ENCODE data around the gene MGLL. TPM values are rescaled to one million over a fixed set of nuclear protein-coding genes. Genes with fewer than 3 reads are reported as not detected.

The MGLL gene
- total RNA-seq, 4 donors from 2014 or later, result 36.7 to 146 (median 73.5) TPM

- H3K36me3 ChIP-seq, result peaks cover 0 to 65% (median 0%) of the 10 kb centered on the region in 3 donors
- no peak for DNase-seq
- peaks cover 13 to 75% (median 25%) of the 10 kb centered on the region in 3 donors for H3K4me1 ChIP-seq
These were observed 35.8 kb downstream of the MGLL start for GRCh38 chr3:127786353-127787070.

GRCh38 chr3:127785711-127786265, 36.5 kb downstream of the MGLL start:
- intact Hi-C loops (cut with DNase I), result no loop called here
- Histone ChIP-seq H3K27ac (peak overlapping the region in 3 of 4 donors; percentile 60 to 79 (median 60)), H3K4me3 (no peak overlapping the region), H3K4me1 (peaks cover 13 to 74% (median 25%) of the 10 kb centered on the region in 3 donors), H3K36me3 (peaks cover 0 to 72% (median 0%) of the 10 kb centered on the region in 3 donors), H3K27me3 (no peaks in the 10 kb centered on the region), H3K9me3 (no peaks in the 10 kb centered on the region)
- no peak for DNase-seq
- 57 to 84% methylated on average over 6 of the region's 12 CpGs for WGBS, 2 donors
- TF ChIP-seq CTCF (IDR thresholded peaks at IDR 0.05) (no peak), POLR2A (IDR thresholded peaks at IDR 0.05) (no peak)

More at GRCh38 chr3:127786353-127787070, 35.8 kb downstream of the MGLL start:
- intact Hi-C loops (cut with DNase I), result no loop called here
- TF ChIP-seq POLR2A (IDR thresholded peaks at IDR 0.05), result no peak
- no peak for TF ChIP-seq CTCF (IDR thresholded peaks at IDR 0.05)
- Histone ChIP-seq H3K27ac (peak overlapping the region; percentile 49 to 79 (median 60)), H3K27me3 (no peaks in the 10 kb centered on the region), H3K9me3 (no peaks in the 10 kb centered on the region), H3K4me3 (no peak overlapping the region)
- 60 to 62% methylated on average over 10 to 17 of the region's 19 CpGs for WGBS, 2 donors

- no peaks in the 10 kb centered on the region for H3K27me3 ChIP-seq
- H3K4me3 ChIP-seq, result no peak overlapping the region
- no peaks in the 10 kb centered on the region for H3K9me3 ChIP-seq
- H3K36me3 ChIP-seq, result peaks cover 0 to 78% (median 0%) of the 10 kb centered on the region in 3 donors
- 60 to 77% methylated on average over 7 to 11 of the region's 12 CpGs for WGBS, 2 donors
- peaks cover 13 to 75% (median 29%) of the 10 kb centered on the region in 3 donors for H3K4me1 ChIP-seq
- DNase-seq, result no peak
- H3K27ac ChIP-seq, result peak overlapping the region in 2 of 4 donors; percentile 60 to 79
- TF ChIP-seq POLR2A (IDR thresholded peaks at IDR 0.05) (no peak), CTCF (IDR thresholded peaks at IDR 0.05) (no peak)
- intact Hi-C loops (cut with DNase I), result no loop called here
These were observed 37.2 kb downstream of the MGLL start for GRCh38 chr3:127784865-127785710.

- intact Hi-C loops (cut with DNase I), result no loop called here
- no peak overlapping the region for H3K27ac ChIP-seq
- no peak for TF ChIP-seq POLR2A (IDR thresholded peaks at IDR 0.05)
- TF ChIP-seq CTCF (IDR thresholded peaks at IDR 0.05), result no peak
- 67 to 88% methylated on average over 1 to 5 of the region's 7 CpGs for WGBS, 2 donors
- H3K36me3 ChIP-seq, result peaks cover 0 to 77% (median 0%) of the 10 kb centered on the region in 3 donors
- H3K27me3 ChIP-seq, result no peaks in the 10 kb centered on the region
- no peak overlapping the region for H3K4me3 ChIP-seq
- peaks cover 13 to 82% (median 29%) of the 10 kb centered on the region in 3 donors for H3K4me1 ChIP-seq
- no peak for DNase-seq
- no peaks in the 10 kb centered on the region for H3K9me3 ChIP-seq
These were observed 38.0 kb downstream of the MGLL start for GRCh38 chr3:127784283-127784682.

Measured in esophagus squamous epithelium (tissue), 5 donors.